Measurements from ENCODE around the gene VPS33A. TPM values are rescaled to one million over a fixed set of nuclear protein-coding genes. Genes with fewer than 3 reads are reported as not detected.

VPS33A gene
- total and polyA plus RNA-seq, 2 of the 8 experiments (the other 6 are each of a cell fraction or from before 2014, with no cell fraction given): 16.4 to 41.8 TPM

DNA sequence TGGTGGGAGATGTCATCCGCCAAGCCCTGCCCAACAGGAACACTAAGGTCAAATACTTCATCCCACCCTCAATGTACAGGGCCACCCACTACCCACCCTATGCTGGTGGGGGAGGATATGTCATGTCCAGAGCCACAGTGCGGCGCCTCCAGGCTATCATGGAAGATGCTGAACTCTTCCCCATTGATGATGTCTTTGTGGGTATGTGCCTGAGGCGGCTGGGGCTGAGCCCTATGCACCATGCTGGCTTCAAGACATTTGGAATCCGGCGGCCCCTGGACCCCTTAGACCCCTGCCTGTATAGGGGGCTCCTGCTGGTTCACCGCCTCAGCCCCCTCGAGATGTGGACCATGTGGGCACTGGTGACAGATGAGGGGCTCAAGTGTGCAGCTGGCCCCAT, 59.3 kb downstream of the VPS33A start:
- H3K79me1 ChIP-seq (ENCODE audit: low read depth, low read length): no peaks in the 10 kb centered on the region
- no peak overlapping the region for H2BK20ac ChIP-seq (ENCODE audit: low read length)
- no peaks in the 10 kb centered on the region for H3K79me2 ChIP-seq (ENCODE audit: control insufficient read depth in 1 of 2, insufficient read depth in 2 of 2, low read length in 2 of 2)
- TF ChIP-seq, protein P1, sequence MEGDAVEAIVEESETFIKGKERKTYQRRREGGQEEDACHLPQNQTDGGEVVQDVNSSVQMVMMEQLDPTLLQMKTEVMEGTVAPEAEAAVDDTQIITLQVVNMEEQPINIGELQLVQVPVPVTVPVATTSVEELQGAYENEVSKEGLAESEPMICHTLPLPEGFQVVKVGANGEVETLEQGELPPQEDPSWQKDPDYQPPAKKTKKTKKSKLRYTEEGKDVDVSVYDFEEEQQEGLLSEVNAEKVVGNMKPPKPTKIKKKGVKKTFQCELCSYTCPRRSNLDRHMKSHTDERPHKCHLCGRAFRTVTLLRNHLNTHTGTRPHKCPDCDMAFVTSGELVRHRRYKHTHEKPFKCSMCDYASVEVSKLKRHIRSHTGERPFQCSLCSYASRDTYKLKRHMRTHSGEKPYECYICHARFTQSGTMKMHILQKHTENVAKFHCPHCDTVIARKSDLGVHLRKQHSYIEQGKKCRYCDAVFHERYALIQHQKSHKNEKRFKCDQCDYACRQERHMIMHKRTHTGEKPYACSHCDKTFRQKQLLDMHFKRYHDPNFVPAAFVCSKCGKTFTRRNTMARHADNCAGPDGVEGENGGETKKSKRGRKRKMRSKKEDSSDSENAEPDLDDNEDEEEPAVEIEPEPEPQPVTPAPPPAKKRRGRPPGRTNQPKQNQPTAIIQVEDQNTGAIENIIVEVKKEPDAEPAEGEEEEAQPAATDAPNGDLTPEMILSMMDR (IDR thresholded peaks at IDR 0.05; ENCODE audit: control extremely low read depth in 1 of 3, insufficient read depth in 1 of 3, low read depth in 1 of 3, low read length in 3 of 3): no peak
- no peak for TF ChIP-seq CHD1 (IDR thresholded peaks at IDR 0.05; ENCODE audit: low read depth, low read length)
- no peak for TF ChIP-seq NANOG (IDR thresholded peaks at IDR 0.05; ENCODE audit: insufficient read depth, low read depth, low read length, poor library complexity, severe bottlenecking)
- no peak for TF ChIP-seq EZH2 (IDR thresholded peaks at IDR 0.05; ENCODE audit: low read depth, low read length, severe bottlenecking)
- 0 out of 2 replicates have a peak, but pooled peaks have one; percentile 17 for TF ChIP-seq POLR2AphosphoS5 (IDR thresholded peaks at IDR 0.05; ENCODE audit: low read depth, low read length)
- DNase-seq (ENCODE audit: low read depth in 1 of 2, low spot score in 2 of 2): no peak
- peaks cover 12 to 19% of the 10 kb centered on the region in 2 experiments for H4K20me1 ChIP-seq (replicated peaks in 1 of 2; ENCODE audit: control insufficient read depth in 1 of 2, insufficient read depth in 2 of 2, low read length in 2 of 2)
- ChIA-PET CTCF (ENCODE audit: partially characterized antibody) (interaction anchor here (4.1 kb wide), 1 partner anchor 9 kb away, joined by 15 read pairs; no protein-coding TSS in a partner anchor), POLR2A (ENCODE audit: partially characterized antibody) (interaction anchor here (0.6 to 17.6 kb wide), 2 partner anchors 13 to 839 kb away, joined by 3 to 230 read pairs; partner anchors contain the start of gene DIABLO)
- no peak overlapping the region for H2BK15ac ChIP-seq (ENCODE audit: low read length)
- H3K23me2 ChIP-seq (ENCODE audit: low read depth, low read length): peaks cover 9% of the 10 kb centered on the region; the same call in 1 of the 2 replicates
- H2BK12ac ChIP-seq (ENCODE audit: low read depth, low read length): no peak overlapping the region
- H3K4me2 ChIP-seq (ENCODE audit: insufficient read depth in 1 of 2, low read depth in 2 of 2, low read length in 2 of 2): no peak overlapping the region
- no peak overlapping the region for H3K4ac ChIP-seq (replicated peaks; ENCODE audit: insufficient read length, low read depth, low read length)
- FAIRE-seq: no peak
- H3K9ac ChIP-seq (replicated peaks in 1 of 4; ENCODE audit: extremely low read depth in 1 of 4, low read depth in 3 of 4, low read length in 3 of 4): no peak overlapping the region
- H2AFZ ChIP-seq (ENCODE audit: low read length): no peak overlapping the region
- no peak overlapping the region for H2BK5ac ChIP-seq (ENCODE audit: low read depth, low read length)
- H3K56ac ChIP-seq (replicated peaks; ENCODE audit: insufficient read length, low read depth, low read length): no peak overlapping the region
- WGBS, 2 experiments (ENCODE audit: extremely low coverage in 1 of 2, insufficient coverage in 1 of 2, insufficient read length in 1 of 2, insufficient replicate concordance in 2 of 2, low coverage in 1 of 2, low lambda C conversion rate in 2 of 2, missing lambda C conversion rate in 1 of 2): 77% methylated on average over 8 of the region's 8 CpGs; no CpG with 5 or more reads in 1 of the 2 experiments
- H4K91ac ChIP-seq (replicated peaks; ENCODE audit: insufficient read length, low read length): no peak overlapping the region
- peaks cover 12 to 48% (median 30%) of the 10 kb centered on the region in 4 experiments for H3K36me3 ChIP-seq (ENCODE audit: control insufficient read depth in 2 of 4, insufficient read depth in 4 of 4, low read length in 3 of 4)
- no peak overlapping the region for H2AK5ac ChIP-seq (ENCODE audit: low read depth, low read length)
- no peak overlapping the region for H3K4me3 ChIP-seq (ENCODE audit: extremely low read depth in 1 of 4, insufficient read depth in 2 of 4, low read depth in 3 of 4, low read length in 4 of 4)
- no peak overlapping the region for H2BK120ac ChIP-seq (replicated peaks; ENCODE audit: low read depth, low read length)
- no peak overlapping the region for H3K23ac ChIP-seq (ENCODE audit: insufficient read length)
- H3K27me3 ChIP-seq (replicated peaks in 1 of 4; ENCODE audit: control insufficient read depth in 3 of 4, extremely low read depth in 1 of 4, insufficient read depth in 3 of 4, low read length in 3 of 4): peaks cover 9 to 43% (median 27%) of the 10 kb centered on the region in 4 experiments; a peak in 6 of 7 replicates
- H3K4me1 ChIP-seq (replicated peaks in 1 of 4; ENCODE audit: control insufficient read depth in 3 of 4, insufficient read depth in 4 of 4, low read length in 3 of 4): peaks cover 0 to 10% (median 3%) of the 10 kb centered on the region in 4 experiments; a peak in 5 of 7 replicates
- no peak overlapping the region for H3K14ac ChIP-seq (ENCODE audit: insufficient read length)
- no peaks in the 10 kb centered on the region for H3K9me3 ChIP-seq (ENCODE audit: insufficient read depth in 2 of 2, low read depth in 1 of 2, low read length in 1 of 2)
- no peak overlapping the region for H3K18ac ChIP-seq (ENCODE audit: extremely low read depth, low read length)
- H4K8ac ChIP-seq (ENCODE audit: extremely low read depth, insufficient read depth, low read length): peak overlapping the region; percentile 8; the same call in 1 of the 2 replicates
- no peak overlapping the region for H3K27ac ChIP-seq (ENCODE audit: low read depth, low read length)
- H4K5ac ChIP-seq (ENCODE audit: insufficient read length, low read depth, low read length): no peak overlapping the region
